ENCODE measurements around the gene CYB561D1.

DNA sequence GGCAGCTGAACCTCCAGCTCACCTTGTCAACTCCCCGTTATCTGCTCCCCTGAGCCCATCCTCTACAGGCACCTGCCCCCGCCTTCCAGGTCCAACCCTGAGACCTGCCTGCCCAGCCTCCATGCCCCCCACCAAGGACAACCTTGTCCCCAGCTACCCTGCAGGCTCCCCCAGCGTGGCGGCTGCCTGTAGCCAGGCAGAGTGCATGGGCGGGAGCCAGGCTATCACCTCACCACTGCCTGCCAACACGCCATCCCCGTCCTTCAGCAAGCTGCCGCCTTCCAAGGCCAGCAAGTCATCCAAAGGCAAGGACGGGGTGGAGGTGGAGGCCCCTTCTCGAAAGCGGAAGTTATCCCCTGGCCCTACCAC is 3.0 kb upstream of the CYB561D1 start:
- TF ChIP-seq, protein P1, sequence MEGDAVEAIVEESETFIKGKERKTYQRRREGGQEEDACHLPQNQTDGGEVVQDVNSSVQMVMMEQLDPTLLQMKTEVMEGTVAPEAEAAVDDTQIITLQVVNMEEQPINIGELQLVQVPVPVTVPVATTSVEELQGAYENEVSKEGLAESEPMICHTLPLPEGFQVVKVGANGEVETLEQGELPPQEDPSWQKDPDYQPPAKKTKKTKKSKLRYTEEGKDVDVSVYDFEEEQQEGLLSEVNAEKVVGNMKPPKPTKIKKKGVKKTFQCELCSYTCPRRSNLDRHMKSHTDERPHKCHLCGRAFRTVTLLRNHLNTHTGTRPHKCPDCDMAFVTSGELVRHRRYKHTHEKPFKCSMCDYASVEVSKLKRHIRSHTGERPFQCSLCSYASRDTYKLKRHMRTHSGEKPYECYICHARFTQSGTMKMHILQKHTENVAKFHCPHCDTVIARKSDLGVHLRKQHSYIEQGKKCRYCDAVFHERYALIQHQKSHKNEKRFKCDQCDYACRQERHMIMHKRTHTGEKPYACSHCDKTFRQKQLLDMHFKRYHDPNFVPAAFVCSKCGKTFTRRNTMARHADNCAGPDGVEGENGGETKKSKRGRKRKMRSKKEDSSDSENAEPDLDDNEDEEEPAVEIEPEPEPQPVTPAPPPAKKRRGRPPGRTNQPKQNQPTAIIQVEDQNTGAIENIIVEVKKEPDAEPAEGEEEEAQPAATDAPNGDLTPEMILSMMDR (IDR thresholded peaks at IDR 0.05; ENCODE audit: low read length), result no peak
- no peak for TF ChIP-seq EZH2 (IDR thresholded peaks at IDR 0.05; ENCODE audit: borderline replicate concordance, low read length)
